ENCODE data around the gene ABCC4.

ABCC4 gene

DNA sequence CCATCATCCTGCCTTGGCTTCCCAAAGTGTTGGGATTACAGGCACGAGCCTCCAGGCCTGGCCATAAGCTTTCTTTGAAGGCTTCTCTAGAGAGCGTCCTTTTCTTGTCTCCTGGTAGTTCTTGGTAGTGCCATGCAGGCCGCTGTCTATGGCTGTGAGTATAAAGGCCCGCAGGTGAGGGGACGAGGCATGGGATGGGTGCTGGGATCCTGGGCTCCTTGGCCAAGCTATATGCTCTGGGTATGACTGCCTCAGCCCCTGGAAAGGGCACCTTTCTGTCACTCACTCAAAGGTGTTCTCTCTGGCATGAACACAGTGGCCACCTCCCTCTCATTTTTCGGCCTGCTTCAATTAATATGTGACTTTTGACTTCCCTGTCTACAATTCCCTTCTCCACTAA, 6.3 kb upstream of the ABCC4 start:
- no peak overlapping the region for H3K9ac ChIP-seq (ENCODE audit: insufficient read length)
- H3K36me3 ChIP-seq (ENCODE audit: insufficient read depth, low read length), result no peaks in the 10 kb centered on the region
- H3K9me3 ChIP-seq (ENCODE audit: low read depth, low read length), result no peaks in the 10 kb centered on the region
- H3K27ac ChIP-seq, result no peak overlapping the region
- H3K4me3 ChIP-seq, result no peak overlapping the region
- no peak for DNase-seq (ENCODE audit: low read depth, low spot score)
- TF ChIP-seq EZH2 (IDR thresholded peaks at IDR 0.05), result no peak
- TF ChIP-seq POLR2AphosphoS5 (IDR thresholded peaks at IDR 0.05; ENCODE audit: borderline replicate concordance, low read depth, low read length), result no peak
- no peak for TF ChIP-seq FOXP2 (optimal IDR thresholded peaks at IDR 0.05; ENCODE audit: control extremely low read depth, extremely low read length, insufficient read depth)

DNA sequence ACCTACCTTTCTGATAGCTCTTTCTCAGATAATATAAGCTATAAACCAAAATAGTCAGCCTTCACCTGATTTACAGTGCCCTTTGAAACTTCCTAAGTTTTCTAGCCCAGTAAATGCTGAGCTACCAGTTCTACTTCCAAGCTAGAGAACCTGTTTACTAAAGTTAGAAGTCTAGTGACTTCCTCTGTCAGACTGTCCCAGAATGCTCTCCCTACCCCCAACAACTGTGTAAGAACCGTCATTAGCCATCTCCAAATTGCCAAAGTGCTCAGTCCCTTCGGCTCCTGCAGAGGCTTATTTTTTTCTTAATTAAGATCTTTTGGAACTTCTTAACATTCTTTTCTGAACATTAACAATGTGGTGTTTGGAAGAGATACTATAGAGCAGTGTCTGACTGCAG, 3.2 kb upstream of the ABCC4 start:
- H3K4me3 ChIP-seq, result no peak overlapping the region
- TF ChIP-seq POLR2AphosphoS5 (IDR thresholded peaks at IDR 0.05; ENCODE audit: borderline replicate concordance, low read depth, low read length) (no peak), EZH2 (IDR thresholded peaks at IDR 0.05) (no peak), FOXP2 (optimal IDR thresholded peaks at IDR 0.05; ENCODE audit: control extremely low read depth, extremely low read length, insufficient read depth) (no peak)
- no peaks in the 10 kb centered on the region for H3K9me3 ChIP-seq (ENCODE audit: low read depth, low read length)
- H3K9ac ChIP-seq (ENCODE audit: insufficient read length), result no peak overlapping the region
- no peak for DNase-seq (ENCODE audit: low read depth, low spot score)
- no peak overlapping the region for H3K27ac ChIP-seq
- H3K36me3 ChIP-seq (ENCODE audit: insufficient read depth, low read length), result no peaks in the 10 kb centered on the region

DNA sequence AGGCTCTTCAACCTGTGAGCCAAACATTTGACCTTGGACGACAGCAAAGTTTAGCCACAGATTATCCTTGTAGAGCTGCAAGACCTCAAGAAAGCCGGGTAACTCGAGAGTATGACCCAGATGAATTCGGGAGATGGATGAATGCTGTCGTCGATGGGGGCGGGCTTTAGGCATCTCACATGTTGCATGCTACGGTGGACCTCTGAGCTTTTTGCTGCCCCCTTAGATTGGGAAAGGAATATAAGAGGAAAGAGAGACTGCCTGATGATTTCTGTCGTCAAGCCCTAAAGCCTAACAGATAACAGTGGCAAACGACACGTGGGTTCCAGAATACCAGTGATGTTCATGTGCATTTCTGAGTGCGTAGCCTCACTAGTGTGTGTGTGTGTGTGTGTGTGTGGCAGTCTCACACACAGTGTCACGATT, 730 bp upstream of the ABCC4 start:
- H3K4me3 ChIP-seq, result peak overlapping the region; percentile 95
- H3K9ac ChIP-seq (ENCODE audit: insufficient read length), result no peak overlapping the region
- H3K27ac ChIP-seq, result no peak overlapping the region
- TF ChIP-seq POLR2AphosphoS5 (IDR thresholded peaks at IDR 0.05; ENCODE audit: borderline replicate concordance, low read depth, low read length), result no peak
- no peak for TF ChIP-seq EZH2 (IDR thresholded peaks at IDR 0.05)
- TF ChIP-seq FOXP2 (optimal IDR thresholded peaks at IDR 0.05; ENCODE audit: control extremely low read depth, extremely low read length, insufficient read depth), result no peak
- no peaks in the 10 kb centered on the region for H3K36me3 ChIP-seq (ENCODE audit: insufficient read depth, low read length)
- DNase-seq (ENCODE audit: low read depth, low spot score), result no peak
- H3K9me3 ChIP-seq (ENCODE audit: low read depth, low read length), result no peaks in the 10 kb centered on the region

GRCh38 chr13:95300625-95301182, 547 bp downstream of the ABCC4 start:
- Histone ChIP-seq H3K4me3 (peak overlapping the region; percentile 95), H3K27ac (no peak overlapping the region), H3K9me3 (ENCODE audit: low read depth, low read length) (no peaks in the 10 kb centered on the region), H3K36me3 (ENCODE audit: insufficient read depth, low read length) (no peaks in the 10 kb centered on the region), H3K9ac (ENCODE audit: insufficient read length) (peak overlapping the region; percentile 80)
- DNase-seq (ENCODE audit: low read depth, low spot score), result no peak
- TF ChIP-seq FOXP2 (optimal IDR thresholded peaks at IDR 0.05; ENCODE audit: control extremely low read depth, extremely low read length, insufficient read depth), result no peak

DNA sequence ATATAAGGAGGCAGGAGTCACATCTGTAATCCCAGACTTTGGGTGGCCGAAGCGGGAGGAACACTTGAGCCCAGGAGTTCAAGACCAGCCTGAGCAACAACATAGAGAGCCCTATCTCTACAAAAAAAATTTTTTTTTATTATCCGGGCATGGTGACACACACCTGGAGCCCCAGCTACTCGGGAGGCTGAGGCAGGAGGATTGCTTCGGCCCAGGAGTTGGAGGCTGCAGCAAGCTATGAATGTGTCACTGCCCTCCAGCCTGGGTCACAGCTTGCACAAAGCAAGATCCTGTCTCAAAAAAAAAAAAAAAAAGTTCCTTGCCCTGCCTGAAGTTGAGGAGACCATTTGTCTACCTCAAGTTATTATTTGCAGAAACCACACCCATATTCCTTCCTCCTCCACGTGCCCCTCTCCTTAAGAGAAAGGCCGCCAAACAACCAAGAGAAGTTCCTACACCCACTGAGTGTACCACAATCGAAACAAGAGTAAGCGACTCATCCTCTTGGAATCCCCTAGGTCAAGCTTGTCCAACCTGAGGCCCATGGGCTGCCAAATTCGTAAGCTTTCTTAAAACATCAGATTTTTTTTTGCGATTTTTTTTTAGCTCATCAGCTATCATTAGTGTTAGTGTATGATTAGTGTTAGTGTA, 2.2 kb downstream of the ABCC4 start:
- no peak overlapping the region for H3K9ac ChIP-seq (ENCODE audit: insufficient read length)
- no peaks in the 10 kb centered on the region for H3K9me3 ChIP-seq (ENCODE audit: low read depth, low read length)
- no peaks in the 10 kb centered on the region for H3K36me3 ChIP-seq (ENCODE audit: insufficient read depth, low read length)
- TF ChIP-seq FOXP2 (optimal IDR thresholded peaks at IDR 0.05; ENCODE audit: control extremely low read depth, extremely low read length, insufficient read depth) (no peak), EZH2 (IDR thresholded peaks at IDR 0.05) (no peak), POLR2AphosphoS5 (IDR thresholded peaks at IDR 0.05; ENCODE audit: borderline replicate concordance, low read depth, low read length) (no peak)
- H3K4me3 ChIP-seq, result no peak overlapping the region
- DNase-seq (ENCODE audit: low read depth, low spot score), result no peak
- H3K27ac ChIP-seq, result no peak overlapping the region

DNA sequence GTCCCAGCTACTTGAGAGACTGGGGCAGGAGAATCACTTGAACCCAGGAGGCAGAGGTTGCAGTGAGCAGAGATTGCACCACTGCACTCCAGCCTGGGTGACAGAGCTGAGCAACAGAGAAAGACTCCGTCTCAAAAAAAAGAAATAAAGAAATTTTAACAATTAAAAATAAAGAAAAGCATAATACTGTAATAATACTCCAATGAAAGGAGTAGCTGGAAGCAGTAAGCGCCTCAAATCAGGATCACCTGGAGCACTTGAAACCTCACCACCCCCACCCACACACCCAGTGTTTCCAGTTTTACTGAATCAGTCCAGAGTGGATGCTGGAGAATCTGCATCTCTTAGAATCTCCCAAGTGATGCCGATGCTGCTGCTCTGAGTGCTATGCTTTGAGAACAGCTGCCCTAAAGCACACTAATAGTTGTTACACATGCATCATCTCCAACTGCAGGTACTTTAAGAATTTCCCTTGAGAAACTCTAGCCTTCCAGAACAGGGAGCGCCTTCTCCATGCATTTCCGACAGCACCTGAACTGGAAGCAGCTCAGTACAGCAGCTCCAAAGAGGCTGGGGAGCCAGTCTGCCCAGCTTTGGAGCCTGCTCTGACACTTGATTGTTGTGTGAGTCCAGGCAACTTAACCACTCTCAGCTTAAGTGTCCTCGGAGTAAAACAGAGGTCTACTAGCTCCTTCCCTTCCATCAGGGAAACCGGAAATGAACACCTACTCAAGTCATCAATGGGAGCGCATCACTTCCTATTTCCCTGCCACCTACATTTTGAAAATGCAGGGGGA, 2.9 kb downstream of the ABCC4 start:
- Histone ChIP-seq H3K4me3 (no peak overlapping the region), H3K27ac (no peak overlapping the region), H3K9me3 (ENCODE audit: low read depth, low read length) (no peaks in the 10 kb centered on the region), H3K36me3 (ENCODE audit: insufficient read depth, low read length) (no peaks in the 10 kb centered on the region), H3K9ac (ENCODE audit: insufficient read length) (no peak overlapping the region)
- no peak for DNase-seq (ENCODE audit: low read depth, low spot score)
- no peak for TF ChIP-seq FOXP2 (optimal IDR thresholded peaks at IDR 0.05; ENCODE audit: control extremely low read depth, extremely low read length, insufficient read depth)
- no peak for TF ChIP-seq POLR2AphosphoS5 (IDR thresholded peaks at IDR 0.05; ENCODE audit: borderline replicate concordance, low read depth, low read length)
- no peak for TF ChIP-seq EZH2 (IDR thresholded peaks at IDR 0.05)

DNA sequence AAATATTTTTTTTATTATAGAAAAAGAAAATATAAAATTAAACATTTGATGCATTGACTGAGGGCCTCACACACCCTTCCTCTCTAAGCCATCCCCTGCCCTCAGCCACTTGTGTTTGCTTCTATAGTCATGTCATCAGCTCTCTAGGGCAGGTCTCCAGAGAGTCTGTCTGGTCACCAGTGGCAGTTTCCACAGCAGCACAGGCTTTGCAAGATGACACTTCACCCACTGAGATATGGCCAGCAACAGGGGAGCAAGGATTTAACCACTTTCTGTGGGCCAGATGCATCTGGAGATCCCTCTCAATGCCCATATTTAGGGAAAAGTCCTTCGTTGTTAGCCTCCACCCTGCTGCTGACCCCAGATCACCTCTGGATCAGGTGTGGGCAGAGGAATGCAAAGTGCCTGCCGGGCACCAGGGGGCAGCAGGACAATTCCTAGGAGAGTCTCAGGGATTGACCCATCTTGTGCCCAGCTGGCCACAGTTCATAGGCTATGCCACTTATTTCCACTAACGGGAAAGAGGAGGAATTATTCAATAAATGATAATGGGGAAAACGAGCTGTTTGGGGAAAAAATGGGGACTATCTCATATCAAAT, 4.8 kb downstream of the ABCC4 start:
- Histone ChIP-seq H3K27ac (no peak overlapping the region), H3K9ac (ENCODE audit: insufficient read length) (no peak overlapping the region), H3K9me3 (ENCODE audit: low read depth, low read length) (no peaks in the 10 kb centered on the region), H3K36me3 (ENCODE audit: insufficient read depth, low read length) (no peaks in the 10 kb centered on the region), H3K4me3 (no peak overlapping the region)
- TF ChIP-seq POLR2AphosphoS5 (IDR thresholded peaks at IDR 0.05; ENCODE audit: borderline replicate concordance, low read depth, low read length), result no peak
- no peak for TF ChIP-seq FOXP2 (optimal IDR thresholded peaks at IDR 0.05; ENCODE audit: control extremely low read depth, extremely low read length, insufficient read depth)
- TF ChIP-seq EZH2 (IDR thresholded peaks at IDR 0.05), result no peak
- DNase-seq (ENCODE audit: low read depth, low spot score), result no peak

GRCh38 chr13:95295026-95295425, 6.2 kb downstream of the ABCC4 start:
- H3K27ac ChIP-seq, result no peak overlapping the region

More at GRCh38 chr13:95295026-95295425, 6.2 kb downstream of the ABCC4 start:
- DNase-seq (ENCODE audit: low read depth, low spot score), result no peak
- Histone ChIP-seq H3K9ac (ENCODE audit: insufficient read length) (no peak overlapping the region), H3K4me3 (no peak overlapping the region), H3K9me3 (ENCODE audit: low read depth, low read length) (no peaks in the 10 kb centered on the region), H3K36me3 (ENCODE audit: insufficient read depth, low read length) (no peaks in the 10 kb centered on the region)
- TF ChIP-seq FOXP2 (optimal IDR thresholded peaks at IDR 0.05; ENCODE audit: control extremely low read depth, extremely low read length, insufficient read depth) (no peak), POLR2AphosphoS5 (IDR thresholded peaks at IDR 0.05; ENCODE audit: borderline replicate concordance, low read depth, low read length) (no peak), EZH2 (IDR thresholded peaks at IDR 0.05) (no peak)

Measured in SK-N-MC (cell line).